GM12878 (cell line): ENCODE measurements around the gene HOATZ. TPM values are rescaled to one million over a fixed set of nuclear protein-coding genes. Genes with fewer than 3 reads are reported as not detected.

ENCODE experiments used
- ATAC-seq: fragments of 200-7000 bp; cut with Tn5 transposase; 3 replicates; pipeline ENCODE4 v1.9.1; 2020; ENCODE audit warnings: mild to moderate bottlenecking, moderate library complexity
- BruUV-seq: library from RNA; stranded (reverse); fragments of 400-500 nt; replicated peaks from 2 replicates; lab custom pipeline; 2021; lab: Mats Ljungman, UMichigan
- CTCF ChIA-PET: fragments of 300-600 bp; sonication (Branson Sonifier 250); formaldehyde crosslinking; extraction: SDS; loops from one replicate; lab custom pipeline; 2021; ENCODE audit warnings: inconsistent platforms; lab: Yijun Ruan, JAX
- POLR2A ChIA-PET: fragments of 350-600 bp; formaldehyde crosslinking; extraction: SDS; loops from one replicate; lab custom pipeline; 2021; ENCODE audit warnings: inconsistent platforms; lab: Charles Lee
- RAD21 ChIA-PET: fragments of 300-600 bp; sonication (Branson Sonifier 250); formaldehyde crosslinking; loops from one replicate; lab custom pipeline; 2023; ENCODE audit warnings: antibody characterized with exemption; ENCODE audit not compliant: unreplicated experiment; lab: Charles Lee
- SMC1A ChIA-PET: fragments of 300-600 bp; sonication (Branson Sonifier 250); formaldehyde crosslinking; loops from one replicate; lab custom pipeline; 2023; ENCODE audit not compliant: unreplicated experiment, uncharacterized antibody; lab: Charles Lee
- DNase-seq: peaks from one replicate; pipeline ENCODE4 v3.0.0-alpha.2; 2011; ENCODE audit warnings: low read depth, low spot score
- FAIRE-seq: peaks from 3 replicates; lab custom pipeline; 2011; peaks lifted over from hg19 to GRCh38; lab: Jason Lieb, UNC
- H2AFZ ChIP-seq: 2 replicates; pipeline ENCODE4 v1.6.0; 2011; ENCODE audit warnings: low read depth, low read length, control low read depth; ENCODE audit not compliant: control insufficient read depth
- H3K27ac ChIP-seq: 2 replicates; pipeline ENCODE4 v1.5.1; 2011; ENCODE audit warnings: control low read depth; ENCODE audit not compliant: control insufficient read depth, insufficient read depth
- H3K27me3 ChIP-seq, 2 experiments: replicated peaks in 1 of 2; 2 replicates each; pipeline versions ENCODE4 v1.6.0 to v1.6.1; 2011; ENCODE audit warnings: low read length in 1 of 2; ENCODE audit not compliant: control insufficient read depth in 2 of 2, insufficient read depth in 2 of 2
- H3K36me3 ChIP-seq, 2 experiments: 2 replicates each; pipeline ENCODE4 v1.5.1; 2011; ENCODE audit warnings: low read length in 1 of 2; ENCODE audit not compliant: control insufficient read depth in 2 of 2, insufficient read depth in 2 of 2
- H3K4me1 ChIP-seq: 2 replicates; pipeline ENCODE4 v1.6.1; 2011; ENCODE audit warnings: mild to moderate bottlenecking, low read length, moderate library complexity, mixed read lengths; ENCODE audit not compliant: control insufficient read depth, insufficient read depth
- H3K4me2 ChIP-seq: 2 replicates; pipeline ENCODE4 v1.6.0; 2011; ENCODE audit warnings: control low read depth; ENCODE audit not compliant: control insufficient read depth, insufficient read depth
- H3K4me3 ChIP-seq: fragments of 200-600 bp; sonication (generic); 2 replicates; pipeline ENCODE4 v1.5.1; 2016
- H3K79me2 ChIP-seq: 2 replicates; pipeline ENCODE4 v1.6.0; 2011; ENCODE audit warnings: low read length; ENCODE audit not compliant: control insufficient read depth, insufficient read depth
- H3K9ac ChIP-seq: 2 replicates; pipeline ENCODE4 v1.8.0; 2011; ENCODE audit warnings: low read length, control low read depth, mixed read lengths; ENCODE audit not compliant: control insufficient read depth, insufficient read depth
- H3K9me3 ChIP-seq: replicated peaks from 3 replicates; pipeline ENCODE4 v1.5.1; 2011; ENCODE audit warnings: mild to moderate bottlenecking, low read length; ENCODE audit not compliant: control insufficient read depth, insufficient read depth
- H4K20me1 ChIP-seq: 2 replicates; pipeline ENCODE4 v1.6.0; 2011; ENCODE audit not compliant: control insufficient read depth, insufficient read depth
- MEF2B ChIP-seq: fragments of 450-650 bp; IDR thresholded peaks from 2 replicates; pipeline ENCODE4 v1.6.1; 2018; ENCODE audit warnings: mild to moderate bottlenecking, moderate library complexity; ENCODE audit not compliant: partially characterized antibody, poor library complexity, severe bottlenecking
- NR2C1 ChIP-seq: fragments of 450-650 bp; IDR thresholded peaks from 2 replicates; pipeline ENCODE4 v1.6.1; 2017; ENCODE audit warnings: antibody characterized with exemption, mild to moderate bottlenecking, moderate library complexity
- NR2F1 ChIP-seq: fragments of 450-650 bp; conservative IDR thresholded peaks from 2 replicates; pipeline ENCODE4 v1.6.1; 2017; ENCODE audit warnings: mild to moderate bottlenecking
- PML ChIP-seq: IDR thresholded peaks from 2 replicates; pipeline ENCODE4 v1.6.1; 2012; ENCODE audit warnings: low read length, inconsistent platforms
- SIX5 ChIP-seq: IDR thresholded peaks from 2 replicates; pipeline ENCODE4 v1.6.1; 2011; ENCODE audit warnings: mild to moderate bottlenecking, low read depth, low read length, moderate library complexity; ENCODE audit not compliant: severe bottlenecking
- ZNF687 ChIP-seq: fragments of 450-650 bp; IDR thresholded peaks from 2 replicates; pipeline ENCODE4 v1.6.1; 2017; ENCODE audit warnings: mild to moderate bottlenecking, moderate library complexity
- in situ Hi-C: fragments of 300-500 bp; cut with MboI; formaldehyde crosslinking; loops from 9 replicates; pipeline ENCODE4 v1.14.3; 2018; ENCODE audit warnings: mixed read lengths
- intact Hi-C: fragments of 100-400 bp; cut with micrococcal nuclease; formaldehyde crosslinking; loops from one replicate; pipeline ENCODE4 v1.14.2; 2022; ENCODE audit not compliant: unreplicated experiment
- polyA plus RNA-seq, 11 experiments: library from polyadenylated mRNA; depleted of rRNA in 4 of 11; unstranded in 6 of 11; stranded (reverse) in 5 of 11; fragments of >200 nt; fragmentation: Nextera tagmentation in 4 of 11; fragmentation: Illumina TruSeq in 1 of 11; extraction: Ambion mirVana in 4 of 11; extraction: Trizol in 1 of 11; gene quantifications; 1 replicate in 1 of 11; 2 replicates in 10 of 11; pipeline versions ENCODE4 v1.2.1 to v1.2.3, GENCODE V29; 2011 to 2016; ENCODE audit warnings: inconsistent platforms in 2 of 11, missing spikeins in 2 of 11, low read depth in 1 of 11
- total RNA-seq, 4 experiments: library from RNA; depleted of rRNA in 3 of 4; stranded (reverse); fragments of >200 nt in 3 of 4; fragmentation: Illumina TruSeq in 1 of 4; extraction: Trizol in 1 of 4; gene quantifications; 2 replicates each; pipeline versions ENCODE4 v1.2.1 to v1.2.3, GENCODE V29; 2013 to 2021

HOATZ gene
- total and polyA plus RNA-seq, 10 of the 15 experiments (the other 5 are each of a cell fraction or from before 2014, with no cell fraction given) = 0.28 TPM; not detected in 9

GRCh38 chr11:111483431-111483830 is 31.1 kb upstream of the HOATZ start:
- peaks cover 5% of the 10 kb centered on the region; the same call in 2 of the 3 replicates for H3K9me3 ChIP-seq
- H3K9ac ChIP-seq = no peak overlapping the region
- DNase-seq (no peak), FAIRE-seq (no peak), ATAC-seq (no peak)
- no peaks in the 10 kb centered on the region for H4K20me1 ChIP-seq
- H3K4me3 ChIP-seq = no peak overlapping the region
- H3K27ac ChIP-seq = no peak overlapping the region
- H3K79me2 ChIP-seq = no peaks in the 10 kb centered on the region
- in situ Hi-C loops (no loop called here), intact Hi-C loops (no loop called here)
- no peak overlapping the region for H3K4me2 ChIP-seq
- BruUV-seq = no TSS peak
- ChIA-PET SMC1A (interaction anchor here (0.9 to 1.6 kb wide), 2 partner anchors 10 to 20 kb away, joined by 3 to 4 read pairs; no protein-coding TSS in a partner anchor), POLR2A (no interaction called here), RAD21 (no interaction called here), CTCF (no interaction called here)
- no peaks in the 10 kb centered on the region for H3K36me3 ChIP-seq
- H3K27me3 ChIP-seq = no peaks in the 10 kb centered on the region; a peak in 1 of 4 replicates
- TF ChIP-seq PML = no peak
- TF ChIP-seq NR2F1 = no peak
- no peak for TF ChIP-seq MEF2B
- TF ChIP-seq ZNF687 = no peak
- TF ChIP-seq NR2C1 = no peak
- TF ChIP-seq SIX5 = no peak
- H2AFZ ChIP-seq = no peak overlapping the region
- H3K4me1 ChIP-seq = no peaks in the 10 kb centered on the region
